Mesendoderm (in vitro differentiated cells): ENCODE data around the gene RFC3.
A peak's percentile ranks its signal among the peaks of the same experiment; 100 is the strongest.
"Not testable (repeated sequence)": the region's sequence is repeated elsewhere in the genome, so short reads cannot be mapped to it uniquely, and the experiment has no call there.

Source experiments
- DNase-seq: peaks from one replicate; pipeline ENCODE4 v3.0.0; 2013
- H2AK5ac ChIP-seq: 2 replicates; pipeline ENCODE4 v1.6.1; 2013; ENCODE audit warnings: low read length, inconsistent platforms
- H2BK120ac ChIP-seq: 2 replicates; pipeline ENCODE4 v1.6.1; 2013; ENCODE audit warnings: low read depth, mild to moderate bottlenecking, low read length, moderate library complexity, mixed read lengths
- H2BK15ac ChIP-seq: replicated peaks from 2 replicates; pipeline ENCODE4 v1.6.1; 2013; ENCODE audit warnings: low read depth, mild to moderate bottlenecking, moderate library complexity
- H2BK5ac ChIP-seq: 2 replicates; pipeline ENCODE4 v1.6.1; 2013; ENCODE audit warnings: low read length, inconsistent platforms
- H3K18ac ChIP-seq: 2 replicates; pipeline ENCODE4 v1.6.1; 2013; ENCODE audit warnings: mild to moderate bottlenecking, low read length, mixed read lengths
- H3K23ac ChIP-seq: one replicate; pipeline ENCODE4 v1.6.1; 2013; ENCODE audit warnings: low read length
- H3K27ac ChIP-seq: 2 replicates; pipeline ENCODE4 v1.5.1; 2013; ENCODE audit warnings: low read depth, mild to moderate bottlenecking, inconsistent platforms, low read length, moderate library complexity
- H3K27me3 ChIP-seq: 2 replicates; pipeline ENCODE4 v1.6.1; 2013; ENCODE audit warnings: low read length, control low read depth, mild to moderate bottlenecking, inconsistent platforms; ENCODE audit not compliant: insufficient read depth, poor library complexity
- H3K36me3 ChIP-seq: 2 replicates; pipeline ENCODE4 v1.6.1; 2013; ENCODE audit warnings: low read length, inconsistent platforms; ENCODE audit not compliant: control insufficient read depth, insufficient read depth
- H3K4ac ChIP-seq: one replicate; pipeline ENCODE4 v1.6.1; 2013; ENCODE audit warnings: low read depth, mild to moderate bottlenecking, low read length, moderate library complexity
- H3K4me1 ChIP-seq: 2 replicates; pipeline ENCODE4 v1.6.1; 2013; ENCODE audit warnings: low read depth, low read length, inconsistent platforms; ENCODE audit not compliant: control insufficient read depth
- H3K4me2 ChIP-seq: 2 replicates; pipeline ENCODE4 v1.6.1; 2013; ENCODE audit warnings: low read length
- H3K4me3 ChIP-seq: 2 replicates; pipeline ENCODE4 v1.5.1; 2013; ENCODE audit warnings: mild to moderate bottlenecking, low read length
- H3K56ac ChIP-seq: one replicate; pipeline ENCODE4 v1.6.1; 2013; ENCODE audit warnings: low read length
- H3K79me1 ChIP-seq: 2 replicates; pipeline ENCODE4 v1.6.1; 2013; ENCODE audit warnings: low read length, inconsistent platforms
- H3K79me2 ChIP-seq: 2 replicates; pipeline ENCODE4 v1.6.1; 2013; ENCODE audit warnings: mild to moderate bottlenecking, low read length; ENCODE audit not compliant: control insufficient read depth, insufficient read depth
- H3K9ac ChIP-seq: 2 replicates; pipeline ENCODE4 v1.6.1; 2013; ENCODE audit warnings: low read length, inconsistent platforms
- H4K5ac ChIP-seq: one replicate; pipeline ENCODE4 v1.6.1; 2013; ENCODE audit warnings: low read length
- H4K8ac ChIP-seq: one replicate; pipeline ENCODE4 v1.6.1; 2013; ENCODE audit warnings: low read depth, mild to moderate bottlenecking, control low read depth, low read length, moderate library complexity
- WGBS: extraction: QIAGEN DNeasy Blood & Tissue Kit; methylation state at CpG from one replicate; pipeline ENCODE4 v1.1.7; 2013; ENCODE audit warnings: low lambda C conversion rate, missing lambda C conversion rate; ENCODE audit not compliant: insufficient coverage; ENCODE audit errors: extremely low coverage; 5-methylcytosine and 5-hydroxymethylcytosine counted together

The RFC3 gene

DNA sequence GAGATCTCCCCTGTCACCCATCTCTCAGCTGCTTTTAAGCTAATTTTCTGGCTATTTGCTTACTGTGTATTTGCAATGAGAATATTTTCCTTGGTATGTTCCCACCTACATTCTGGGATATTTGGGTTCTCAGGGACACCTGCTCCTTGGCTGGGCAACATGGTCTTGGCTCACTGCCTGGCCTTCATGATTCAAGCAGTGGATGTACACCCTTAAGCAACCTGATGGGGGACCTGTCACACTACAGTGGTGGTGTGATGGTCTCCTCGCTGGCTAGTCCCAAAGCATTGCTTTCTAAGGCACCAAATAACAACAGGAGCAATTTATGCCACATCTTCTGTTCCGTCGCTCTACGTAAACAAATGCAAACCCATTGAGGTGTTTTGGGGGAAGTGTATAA lies 35.3 kb upstream of the RFC3 start:
- H2BK120ac ChIP-seq = no peak overlapping the region
- no CpG with 5 or more reads among the region's 4 CpGs for WGBS
- no peak for DNase-seq

DNA sequence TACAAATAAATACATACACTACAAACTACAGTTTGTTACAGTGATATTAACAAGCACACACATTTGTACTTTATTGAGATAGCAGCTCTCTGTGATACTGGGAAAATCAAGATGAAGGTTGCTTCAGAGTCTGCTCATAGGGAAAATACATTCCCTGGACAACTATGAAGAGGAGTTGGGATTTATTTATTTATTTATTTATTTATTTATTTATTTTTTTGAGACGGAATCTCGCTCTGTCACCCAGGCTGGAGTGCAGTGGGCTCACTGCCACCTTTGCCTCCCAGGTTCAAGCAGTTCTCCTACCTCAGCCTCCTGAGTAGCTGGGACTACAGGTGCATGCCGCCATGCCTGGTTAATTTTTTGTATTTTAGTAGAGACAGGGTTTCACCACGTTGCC lies 34.7 kb upstream of the RFC3 start:
- H3K4me2 ChIP-seq, H3K18ac ChIP-seq, DNase-seq, H3K79me1 ChIP-seq, H3K9ac ChIP-seq, H3K27me3 ChIP-seq, H2AK5ac ChIP-seq, H3K4me1 ChIP-seq, H2BK15ac ChIP-seq, H4K5ac ChIP-seq, H3K27ac ChIP-seq, H3K36me3 ChIP-seq, H4K8ac ChIP-seq, H3K56ac ChIP-seq, H3K23ac ChIP-seq, H2BK120ac ChIP-seq, H2BK5ac ChIP-seq, H3K79me2 ChIP-seq, H3K4ac ChIP-seq, H3K4me3 ChIP-seq: not testable (repeated sequence)
- no CpG with 5 or more reads among the region's 4 CpGs for WGBS

More for the DNA sequence above, 35.3 kb upstream of the RFC3 start:
- H3K79me1 ChIP-seq = no peaks in the 10 kb centered on the region
- no peaks in the 10 kb centered on the region for H3K79me2 ChIP-seq
- H4K8ac ChIP-seq = no peak overlapping the region
- no peak overlapping the region for H3K9ac ChIP-seq
- no peak overlapping the region for H3K4ac ChIP-seq
- no peak overlapping the region for H3K18ac ChIP-seq
- no peak overlapping the region for H2BK15ac ChIP-seq
- H3K23ac ChIP-seq = no peak overlapping the region
- H3K4me1 ChIP-seq = no peaks in the 10 kb centered on the region
- no peak overlapping the region for H2BK5ac ChIP-seq
- no peaks in the 10 kb centered on the region for H3K36me3 ChIP-seq
- no peak overlapping the region for H3K56ac ChIP-seq
- no peak overlapping the region for H3K27ac ChIP-seq
- H3K27me3 ChIP-seq = no peaks in the 10 kb centered on the region
- no peak overlapping the region for H4K5ac ChIP-seq
- H3K4me2 ChIP-seq = no peak overlapping the region
- no peak overlapping the region for H2AK5ac ChIP-seq
- H3K4me3 ChIP-seq = no peak overlapping the region

DNA sequence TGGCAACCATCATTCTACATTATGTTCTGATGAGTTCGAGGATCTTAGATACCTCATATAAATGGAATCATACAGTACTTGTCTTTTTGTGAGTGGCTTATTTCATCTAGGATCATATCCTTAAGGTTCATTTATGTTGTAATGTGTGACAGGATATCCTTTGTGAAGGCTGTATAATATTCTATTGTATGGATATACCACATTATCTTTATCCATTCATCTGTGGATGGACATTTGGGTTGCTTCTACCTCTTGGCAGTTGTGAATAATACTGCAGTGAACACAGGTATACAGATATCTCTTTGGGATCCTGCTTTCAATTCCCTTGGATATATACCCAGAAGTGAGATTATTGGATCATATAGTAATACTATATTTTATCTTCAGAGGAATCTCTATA lies 33.2 kb upstream of the RFC3 start:
- Histone ChIP-seq H3K27me3 (no peaks in the 10 kb centered on the region), H3K9ac (no peak overlapping the region)

DNA sequence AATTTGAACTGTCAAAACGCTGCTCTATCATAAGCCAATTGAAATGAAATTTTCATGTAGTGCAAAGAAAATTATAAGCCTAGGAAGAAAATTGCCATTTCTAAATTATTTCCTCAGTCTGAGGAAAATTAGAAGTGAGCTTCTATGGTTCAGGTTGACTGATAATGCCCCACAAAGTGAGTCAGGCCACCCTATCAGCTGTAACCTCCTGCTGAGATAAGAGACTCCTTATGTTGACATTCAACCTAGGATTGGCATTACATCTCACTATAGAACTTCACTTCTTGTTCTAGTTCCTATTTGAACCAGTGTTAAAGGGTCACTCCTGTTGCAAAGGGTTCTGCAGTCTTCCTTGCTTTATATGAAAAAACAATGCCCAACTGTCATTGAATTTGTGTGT lies 32.6 kb upstream of the RFC3 start:
- Histone ChIP-seq H3K79me1 (no peaks in the 10 kb centered on the region), H2BK120ac (no peak overlapping the region), H3K27me3 (no peaks in the 10 kb centered on the region), H2BK5ac (no peak overlapping the region), H4K8ac (no peak overlapping the region), H3K4ac (no peak overlapping the region), H3K79me2 (no peaks in the 10 kb centered on the region), H3K36me3 (no peaks in the 10 kb centered on the region), H3K18ac (no peak overlapping the region), H4K5ac (no peak overlapping the region), H3K4me3 (no peak overlapping the region), H2BK15ac (no peak overlapping the region), H2AK5ac (no peak overlapping the region), H3K56ac (no peak overlapping the region), H3K4me2 (no peak overlapping the region), H3K27ac (no peak overlapping the region), H3K9ac (no peak overlapping the region), H3K4me1 (no peaks in the 10 kb centered on the region), H3K23ac (no peak overlapping the region)
- DNase-seq = peak; percentile 21
- no CpG with 5 or more reads among the region's 1 CpG for whole genome bisulfite sequencing

More for the DNA sequence above, 33.2 kb upstream of the RFC3 start:
- no peak overlapping the region for H3K23ac ChIP-seq
- no peaks in the 10 kb centered on the region for H3K79me2 ChIP-seq
- no peak overlapping the region for H4K8ac ChIP-seq
- H2BK15ac ChIP-seq = no peak overlapping the region
- DNase-seq = no peak
- H3K4me1 ChIP-seq = no peaks in the 10 kb centered on the region
- no peak overlapping the region for H3K18ac ChIP-seq
- no peaks in the 10 kb centered on the region for H3K79me1 ChIP-seq
- no peak overlapping the region for H2BK5ac ChIP-seq
- H3K4ac ChIP-seq = no peak overlapping the region
- no CpG with 5 or more reads among the region's 1 CpG for WGBS
- H3K36me3 ChIP-seq = no peaks in the 10 kb centered on the region
- no peak overlapping the region for H4K5ac ChIP-seq
- no peak overlapping the region for H2BK120ac ChIP-seq
- no peak overlapping the region for H3K56ac ChIP-seq
- no peak overlapping the region for H2AK5ac ChIP-seq
- no peak overlapping the region for H3K27ac ChIP-seq
- H3K4me3 ChIP-seq = no peak overlapping the region
- H3K4me2 ChIP-seq = no peak overlapping the region

DNA sequence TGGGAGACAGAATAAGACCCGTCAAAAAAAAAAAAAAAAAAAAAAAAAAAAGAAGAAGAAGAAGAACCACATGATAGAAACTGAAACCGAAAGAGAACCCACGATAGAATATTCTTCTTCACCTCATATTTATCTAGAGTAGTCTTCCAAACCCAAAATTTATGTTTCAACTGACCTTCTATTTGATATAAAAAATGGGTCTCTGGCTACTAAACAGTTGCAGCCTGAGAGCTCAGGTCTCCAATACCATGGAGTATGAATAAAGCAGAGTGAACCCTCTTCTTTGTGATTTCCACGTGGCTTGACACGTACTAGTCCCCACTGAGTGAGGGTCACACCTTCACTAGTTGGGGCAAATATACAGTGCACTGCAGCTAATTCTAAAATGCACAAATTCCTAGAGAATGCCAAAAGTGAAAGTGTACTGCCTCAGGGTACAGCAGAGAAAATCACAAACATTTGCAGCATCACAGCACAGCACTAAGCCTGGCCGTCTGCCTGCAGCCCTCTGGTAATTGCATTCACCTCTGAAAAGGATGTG lies 30.8 kb upstream of the RFC3 start:
- H3K56ac ChIP-seq = no peak overlapping the region
- no peak overlapping the region for H3K9ac ChIP-seq
- H2BK120ac ChIP-seq = no peak overlapping the region
- H4K5ac ChIP-seq = no peak overlapping the region
- H3K4ac ChIP-seq = no peak overlapping the region
- H3K36me3 ChIP-seq = no peaks in the 10 kb centered on the region
- H3K4me2 ChIP-seq = no peak overlapping the region
- H3K79me1 ChIP-seq = no peaks in the 10 kb centered on the region
- no peaks in the 10 kb centered on the region for H3K27me3 ChIP-seq
- H3K4me1 ChIP-seq = no peaks in the 10 kb centered on the region
- H2BK5ac ChIP-seq = no peak overlapping the region
- H3K27ac ChIP-seq = no peak overlapping the region
- H4K8ac ChIP-seq = no peak overlapping the region
- no peak overlapping the region for H3K23ac ChIP-seq
- no CpG with 5 or more reads among the region's 6 CpGs for WGBS
- H3K18ac ChIP-seq = no peak overlapping the region
- no peak overlapping the region for H2AK5ac ChIP-seq
- DNase-seq = no peak
- H3K4me3 ChIP-seq = no peak overlapping the region
- H3K79me2 ChIP-seq = no peaks in the 10 kb centered on the region
- no peak overlapping the region for H2BK15ac ChIP-seq

DNA sequence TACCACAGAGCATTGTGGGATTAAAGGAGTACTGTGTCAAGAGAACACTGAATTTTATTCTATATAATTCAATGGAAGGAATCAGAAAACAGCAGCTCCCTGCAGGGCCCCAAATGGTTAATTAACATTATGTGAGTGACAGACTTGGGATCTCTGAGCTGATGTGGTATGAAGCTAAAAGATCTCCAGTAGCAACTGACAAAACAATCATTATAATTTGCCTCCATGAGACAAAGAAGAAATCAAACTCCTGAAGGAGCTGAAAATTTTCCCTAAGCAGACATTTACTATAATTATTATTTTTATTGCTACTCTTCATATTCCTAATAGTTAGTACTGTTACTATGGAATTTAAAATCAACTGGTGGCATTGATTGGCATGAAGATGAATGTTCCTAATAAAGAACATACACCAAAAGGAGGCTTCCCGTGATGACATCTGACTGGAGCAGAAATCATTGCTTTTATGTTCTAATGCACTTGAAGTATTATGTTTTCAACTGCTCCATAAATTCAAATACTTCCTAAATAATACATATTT lies 28.8 kb upstream of the RFC3 start:
- H3K27ac ChIP-seq = no peak overlapping the region
- WGBS = no CpG with 5 or more reads among the region's 1 CpG

More for the DNA sequence above, 28.8 kb upstream of the RFC3 start:
- Histone ChIP-seq H2BK15ac (no peak overlapping the region), H2AK5ac (no peak overlapping the region), H3K23ac (no peak overlapping the region), H3K36me3 (no peaks in the 10 kb centered on the region), H3K56ac (no peak overlapping the region), H3K4ac (no peak overlapping the region), H3K79me2 (no peaks in the 10 kb centered on the region), H3K9ac (no peak overlapping the region), H2BK120ac (no peak overlapping the region), H3K4me2 (no peak overlapping the region), H3K18ac (no peak overlapping the region), H3K4me1 (no peaks in the 10 kb centered on the region), H4K5ac (no peak overlapping the region), H2BK5ac (no peak overlapping the region), H4K8ac (no peak overlapping the region), H3K27me3 (no peaks in the 10 kb centered on the region), H3K79me1 (no peaks in the 10 kb centered on the region), H3K4me3 (no peak overlapping the region)
- no peak for DNase-seq
